CD14-positive monocyte (primary cell): ENCODE results near the gene KRTAP10-6. TPM values are rescaled to one million over a fixed set of nuclear protein-coding genes. Genes with fewer than 3 reads are reported as not detected.

Source experiments
- DNase-seq, 3 donors: peaks; one replicate each; pipeline ENCODE4 v3.0.0-alpha.2; 2011 to 2022
- H2AFZ ChIP-seq: 2 replicates; pipeline ENCODE4 v1.6.0; 2012; ENCODE audit warnings: mild to moderate bottlenecking, low read depth, low read length, inconsistent platforms; ENCODE audit not compliant: insufficient read depth, poor library complexity, severe bottlenecking
- H3K27ac ChIP-seq, 2 donors: 1 replicate in 1 of 2; 2 replicates in 1 of 2; pipeline ENCODE4 v1.5.1; 2012 to 2013; ENCODE audit warnings: low read length in 2 of 2, control low read depth in 1 of 2, inconsistent platforms in 1 of 2, low read depth in 1 of 2, mild to moderate bottlenecking in 1 of 2
- H3K27me3 ChIP-seq, 2 donors: one replicate each; pipeline versions ENCODE4 v1.6.0 to v1.6.1; 2011 to 2013; ENCODE audit warnings: low read length in 2 of 2; ENCODE audit not compliant: control insufficient read depth in 2 of 2, insufficient read depth in 2 of 2
- H3K36me3 ChIP-seq, 2 donors: replicated peaks in 1 of 2; 1 replicate in 1 of 2; 2 replicates in 1 of 2; pipeline versions ENCODE4 v1.5.1 to v1.6.1; 2012 to 2013; ENCODE audit warnings: low read length in 2 of 2, control low read depth in 1 of 2, inconsistent platforms in 1 of 2, mild to moderate bottlenecking in 1 of 2; ENCODE audit not compliant: insufficient read depth in 2 of 2, control insufficient read depth in 1 of 2
- H3K4me1 ChIP-seq, 2 donors: 1 replicate in 1 of 2; 2 replicates in 1 of 2; pipeline versions ENCODE4 v1.5.1 to v1.6.1; 2012 to 2013; ENCODE audit warnings: low read length in 2 of 2, control low read depth in 1 of 2, inconsistent platforms in 1 of 2, mild to moderate bottlenecking in 1 of 2, moderate library complexity in 1 of 2; ENCODE audit not compliant: insufficient read depth in 2 of 2, control insufficient read depth in 1 of 2
- H3K4me2 ChIP-seq: replicated peaks from 2 replicates; pipeline ENCODE3; 2012; ENCODE audit warnings: low read length, moderate library complexity, mild to moderate bottlenecking; ENCODE audit not compliant: poor library complexity, severe bottlenecking; ENCODE audit errors: extremely low read depth
- H3K4me3 ChIP-seq, 3 experiments: fragments of 200-600 bp in 1 of 3; sonication (generic) in 1 of 3; replicated peaks in 1 of 3; 1 replicate in 2 of 3; 2 replicates in 1 of 3; pipeline ENCODE4 v1.5.1; 2011 to 2013; ENCODE audit warnings: low read length in 3 of 3, mild to moderate bottlenecking in 3 of 3, control low read depth in 2 of 3, low read depth in 2 of 3, inconsistent platforms in 1 of 3, moderate library complexity in 1 of 3
- H3K79me2 ChIP-seq: 2 replicates; pipeline ENCODE4 v1.6.0; 2012; ENCODE audit warnings: mild to moderate bottlenecking, control low read depth, inconsistent platforms, low read length, moderate library complexity; ENCODE audit not compliant: insufficient read depth
- H3K9ac ChIP-seq: 2 replicates; pipeline ENCODE4 v1.6.0; 2017; ENCODE audit warnings: low read length, mild to moderate bottlenecking; ENCODE audit not compliant: insufficient read depth, poor library complexity, severe bottlenecking
- H3K9me3 ChIP-seq, 2 donors: replicated peaks in 1 of 2; 1 replicate in 1 of 2; 2 replicates in 1 of 2; pipeline versions ENCODE4 v1.5.1 to v1.6.1; 2012 to 2013; ENCODE audit warnings: low read length in 2 of 2, control low read depth in 1 of 2; ENCODE audit not compliant: control insufficient read depth in 1 of 2, insufficient read depth in 1 of 2
- H4K20me1 ChIP-seq: 2 replicates; pipeline ENCODE4 v1.6.0; 2012; ENCODE audit warnings: mild to moderate bottlenecking, low read length, control low read depth, moderate library complexity; ENCODE audit not compliant: insufficient read depth
- H3K27ac Mint-ChIP-seq, 7 donors: one replicate each; pipeline ENCODE4 v1.8.0; 2020; ENCODE audit warnings: mild to moderate bottlenecking in 7 of 7, mixed read lengths in 7 of 7, moderate library complexity in 6 of 7, inconsistent platforms in 2 of 7
- H3K27me3 Mint-ChIP-seq, 3 donors: one replicate each; pipeline ENCODE4 v1.8.0; 2021 to 2022; ENCODE audit warnings: low read depth in 3 of 3, mild to moderate bottlenecking in 3 of 3, mixed read lengths in 3 of 3, moderate library complexity in 3 of 3, inconsistent platforms in 1 of 3
- H3K36me3 Mint-ChIP-seq, 2 donors: one replicate each; pipeline ENCODE4 v1.8.0; 2020; ENCODE audit warnings: mixed read lengths in 2 of 2, inconsistent platforms in 1 of 2, mild to moderate bottlenecking in 1 of 2
- H3K4me1 Mint-ChIP-seq: one replicate; pipeline ENCODE4 v1.8.0; 2020; ENCODE audit warnings: mild to moderate bottlenecking, mixed read lengths
- H3K4me3 Mint-ChIP-seq, 2 donors: one replicate each; pipeline ENCODE4 v1.8.0; 2020; ENCODE audit warnings: mild to moderate bottlenecking in 2 of 2, mixed read lengths in 2 of 2, moderate library complexity in 1 of 2
- H3K9me3 Mint-ChIP-seq, 7 donors: one replicate each; pipeline ENCODE4 v1.8.0; 2020 to 2022; ENCODE audit warnings: mixed read lengths in 7 of 7, mild to moderate bottlenecking in 6 of 7, moderate library complexity in 6 of 7, inconsistent platforms in 2 of 7
- CTCF ChIP-seq: fragments of 200-600 bp; IDR thresholded peaks from one replicate; pipeline ENCODE4 v1.8.0; 2022; ENCODE audit warnings: antibody characterized with exemption, mild to moderate bottlenecking
- WGBS: methylation state at CpG from one replicate; pipeline ENCODE4 v1.1.5; 2013; ENCODE audit warnings: missing lambda C conversion rate; ENCODE audit not compliant: insufficient coverage; 5-methylcytosine and 5-hydroxymethylcytosine counted together
- intact Hi-C, 2 donors: fragments of 100-400 bp; cut with micrococcal nuclease; formaldehyde crosslinking; loops; one replicate each; pipeline versions ENCODE4 v1.15.0 to v1.15.1; 2023
- polyA plus RNA-seq, 3 donors: library from polyadenylated mRNA; depleted of rRNA in 1 of 3; unstranded in 2 of 3; stranded (reverse) in 1 of 3; fragments of 300-500 nt in 2 of 3; fragments of >200 nt in 1 of 3; fragmentation: Illumina TruSeq in 2 of 3; gene quantifications; 1 replicate in 2 of 3; 2 replicates in 1 of 3; pipeline ENCODE4 v1.2.3, GENCODE V29; 2012 to 2021

Gene KRTAP10-6
- polyA plus RNA-seq, 3 donors: not detected

GRCh38 chr21:44564886-44565598 is 27.3 kb downstream of the KRTAP10-6 start:
- H4K20me1 ChIP-seq: no peaks in the 10 kb centered on the region
- peaks cover 3 to 17% (median 10%) of the 10 kb centered on the region in 7 donors for H3K9me3 Mint-ChIP-seq
- no peak overlapping the region for H3K4me2 ChIP-seq
- no peak overlapping the region for H2AFZ ChIP-seq
- H3K27ac ChIP-seq: peak overlapping the region in 1 of 2 donors; percentile 8
- H3K4me1 ChIP-seq: peaks cover 0 to 4% of the 10 kb centered on the region in 2 donors
- peaks cover 0 to 6% of the 10 kb centered on the region in 2 donors for H3K9me3 ChIP-seq
- no peak overlapping the region for H3K9ac ChIP-seq
- DNase-seq: peak in 1 of 3 donors; percentile 4
- TF ChIP-seq CTCF: no peak
- H3K27me3 Mint-ChIP-seq: peaks cover 3 to 7% (median 5%) of the 10 kb centered on the region in 3 donors
- H3K36me3 ChIP-seq: no peaks in the 10 kb centered on the region
- peak overlapping the region; percentile 24 to 75 (median 61) for H3K27ac Mint-ChIP-seq
- H3K36me3 Mint-ChIP-seq: no peaks in the 10 kb centered on the region
- no peaks in the 10 kb centered on the region for H3K79me2 ChIP-seq
- intact Hi-C loops: no loop called here
- H3K4me3 Mint-ChIP-seq: no peak overlapping the region
- no CpG with 5 or more reads among the region's 1 CpG for WGBS
- no peaks in the 10 kb centered on the region for H3K27me3 ChIP-seq
- no peak overlapping the region for H3K4me3 ChIP-seq
- peaks cover 11% of the 10 kb centered on the region for H3K4me1 Mint-ChIP-seq

GRCh38 chr21:44564099-44564498 is 28.2 kb downstream of the KRTAP10-6 start:
- Histone ChIP-seq H3K4me2 (no peak overlapping the region), H3K4me3 (no peak overlapping the region), H3K27me3 (no peaks in the 10 kb centered on the region), H3K36me3 (no peaks in the 10 kb centered on the region), H4K20me1 (no peaks in the 10 kb centered on the region), H3K4me1 (peaks cover 0 to 4% of the 10 kb centered on the region in 2 donors), H3K27ac (no peak overlapping the region), H2AFZ (no peak overlapping the region), H3K9me3 (peaks cover 0 to 6% of the 10 kb centered on the region in 2 donors), H3K9ac (no peak overlapping the region), H3K79me2 (no peaks in the 10 kb centered on the region)
- Mint-ChIP-seq H3K27me3 (peaks cover 3 to 8% (median 5%) of the 10 kb centered on the region in 3 donors), H3K4me1 (peaks cover 11% of the 10 kb centered on the region), H3K36me3 (no peaks in the 10 kb centered on the region), H3K9me3 (peaks cover 3 to 23% (median 9%) of the 10 kb centered on the region in 7 donors), H3K27ac (no peak overlapping the region), H3K4me3 (no peak overlapping the region)
- intact Hi-C loops: no loop called here
- no peak for DNase-seq
- no CpG with 5 or more reads among the region's 1 CpG for WGBS
- no peak for TF ChIP-seq CTCF
